Stimulated activated CD8-positive, alpha-beta memory T cell treated with anti-CD3 and anti-CD28 coated beads, Interleukin-2, amount 100 ng/mL, for 48 hours (primary cell): ENCODE data around the gene KIAA1755.

Source experiments
- DNase-seq, 2 donors: peaks; one replicate each; pipeline ENCODE4 v3.0.0-alpha.2; 2020; ENCODE audit warnings: low read depth in 2 of 2

The KIAA1755 gene

GRCh38 chr20:38219006-38219950 is 41.3 kb downstream of the KIAA1755 start:
- no peak for DNase-seq

- no peak for DNase-seq
Observed at GRCh38 chr20:38218566-38218885, 42.0 kb downstream of the KIAA1755 start.

- no peak for DNase-seq
Observed at GRCh38 chr20:38217791-38218565, 42.6 kb downstream of the KIAA1755 start.

GRCh38 chr20:38216746-38217595 is 43.6 kb downstream of the KIAA1755 start:
- DNase-seq: no peak

- no peak for DNase-seq
Observed at GRCh38 chr20:38216201-38216600, 44.3 kb downstream of the KIAA1755 start.

GRCh38 chr20:38215194-38216182 is 45.0 kb downstream of the KIAA1755 start:
- DNase-seq: no peak

GRCh38 chr20:38214256-38215193 is 46.0 kb downstream of the KIAA1755 start:
- no peak for DNase-seq

- no peak for DNase-seq
Observed at GRCh38 chr20:38213607-38213940, 47.0 kb downstream of the KIAA1755 start.

- no peak for DNase-seq
Observed at GRCh38 chr20:38212806-38213606, 47.5 kb downstream of the KIAA1755 start.

- DNase-seq: no peak
Observed at GRCh38 chr20:38211200-38212097, 49.1 kb downstream of the KIAA1755 start.

GRCh38 chr20:38210741-38211140 is 49.8 kb downstream of the KIAA1755 start:
- DNase-seq: no peak

- no peak for DNase-seq
Observed at GRCh38 chr20:38209736-38210405, 50.7 kb downstream of the KIAA1755 start.

GRCh38 chr20:38209054-38209675 is 51.4 kb downstream of the KIAA1755 start:
- no peak for DNase-seq

GRCh38 chr20:38208523-38208922 is 52.0 kb downstream of the KIAA1755 start:
- DNase-seq: no peak

GRCh38 chr20:38208088-38208487 is 52.4 kb downstream of the KIAA1755 start:
- no peak for DNase-seq

- no peak for DNase-seq
Observed at GRCh38 chr20:38207621-38208020, 52.9 kb downstream of the KIAA1755 start.

- DNase-seq: no peak
Observed at GRCh38 chr20:38205001-38205400, 55.5 kb downstream of the KIAA1755 start.
